ENCODE results near the gene DPP6. TPM values are rescaled to one million over a fixed set of nuclear protein-coding genes. Genes with fewer than 3 reads are reported as not detected.

Gene DPP6
- total and polyA plus RNA-seq, 2 of the 8 experiments (the other 6 are each of a cell fraction or from before 2014, with no cell fraction given) = 4.7 to 6.8 TPM

GRCh38 chr7:154385214-154385613 lies 333.0 kb downstream of the DPP6 start (continued):
- TF ChIP-seq KDM4A (IDR thresholded peaks at IDR 0.05; ENCODE audit: low read depth, low read length, severe bottlenecking) = no peak
- no peak for TF ChIP-seq HDAC2 (IDR thresholded peaks at IDR 0.05; ENCODE audit: borderline replicate concordance in 1 of 2, low read depth in 2 of 2, low read length in 2 of 2)
- no peak for TF ChIP-seq CBX5 (IDR thresholded peaks at IDR 0.05; ENCODE audit: low read depth, low read length)
- no peak for TF ChIP-seq TCF12 (IDR thresholded peaks at IDR 0.05; ENCODE audit: low read depth, low read length)
- no peak for TF ChIP-seq JUND (IDR thresholded peaks at IDR 0.05; ENCODE audit: low read length)
- no peak for TF ChIP-seq CREB1 (IDR thresholded peaks at IDR 0.05)
